Measurements from ENCODE around the gene OR8K1. TPM values are rescaled to one million over a fixed set of nuclear protein-coding genes. Genes with fewer than 3 reads are reported as not detected.

OR8K1 gene
- not detected for total RNA-seq

DNA sequence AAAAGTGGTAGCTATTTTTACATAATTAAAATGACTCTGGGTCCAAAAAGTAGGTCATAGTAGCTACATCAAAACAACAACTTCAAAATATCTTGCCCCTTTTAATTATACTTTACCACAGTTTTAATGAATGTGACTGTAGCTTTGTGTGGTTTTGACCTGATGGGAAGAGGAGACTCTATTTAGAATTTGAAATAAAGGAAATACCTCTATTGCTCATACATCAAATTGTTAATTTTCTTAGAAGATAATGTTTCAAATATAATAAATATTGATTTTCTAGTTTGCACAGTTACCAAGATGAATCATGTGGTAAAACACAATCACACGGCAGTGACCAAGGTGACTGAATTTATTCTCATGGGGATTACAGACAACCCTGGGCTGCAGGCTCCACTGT lies at the start of gene OR8K1:
Gene OR8K1, plus strand, starts transcription at position 301 of the 400 bp plus-strand sequence. Its CDS starts 0 bp downstream, at position 301.
- Mint-ChIP-seq H3K27me3 (no peaks in the 10 kb centered on the region), H3K4me1 (no peaks in the 10 kb centered on the region), H3K27ac (no peak within 1 kb of the TSS), H3K36me3 (no peaks in the 10 kb centered on the region), H3K9me3 (ENCODE audit: low read depth) (peaks cover 13% of the 10 kb centered on the region), H3K4me3 (no peak within 1 kb of the TSS)
- ATAC-seq, result no peak
- DNase-seq, result no peak
- CTCF ChIA-PET, result no interaction called here

DNA sequence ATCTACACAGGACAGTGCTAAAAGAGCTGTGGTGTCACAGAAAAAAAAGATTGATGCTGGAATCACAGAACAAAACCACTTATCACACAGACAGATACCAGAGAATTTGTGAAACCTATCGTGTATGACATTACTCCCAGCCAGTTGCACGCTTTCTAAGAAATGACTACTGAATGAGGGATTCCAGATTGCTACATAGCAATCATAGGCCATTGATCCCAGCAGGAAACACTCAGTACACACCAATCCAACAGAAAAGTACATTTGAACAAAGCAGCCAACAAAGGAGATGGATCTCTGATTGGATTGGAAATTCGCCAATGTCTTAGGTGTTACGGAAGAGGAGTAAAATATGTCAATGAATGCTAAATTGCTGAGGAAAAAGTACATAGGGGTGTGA lies 48.9 kb upstream of the OR8K1 start:
- no peak for ATAC-seq
- no peaks in the 10 kb centered on the region for H3K36me3 Mint-ChIP-seq

DNA sequence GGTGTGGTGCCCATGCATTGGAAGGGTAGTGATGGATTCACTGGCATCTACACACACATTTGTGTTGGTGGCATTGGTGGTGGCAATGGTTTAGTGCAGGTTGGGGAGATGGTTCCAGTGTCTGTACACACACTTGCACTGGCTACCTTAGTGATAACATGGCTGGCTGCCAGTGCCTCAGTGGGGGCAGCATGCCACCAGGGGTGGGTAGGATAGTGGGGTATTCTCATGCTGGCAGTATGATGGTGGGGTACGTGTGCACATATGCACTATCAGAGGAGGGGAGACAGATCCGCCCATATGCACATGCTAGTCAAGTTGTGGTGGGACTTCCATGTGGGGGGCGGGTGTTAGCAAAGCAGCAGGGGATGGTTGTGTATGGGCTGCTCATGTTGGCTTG lies 38.0 kb upstream of the OR8K1 start:
- Mint-ChIP-seq H3K9me3 (ENCODE audit: low read depth) (peaks cover 7% of the 10 kb centered on the region), H3K27me3 (no peaks in the 10 kb centered on the region), H3K36me3 (no peaks in the 10 kb centered on the region), H3K4me3 (no peak overlapping the region), H3K27ac (no peak overlapping the region), H3K4me1 (no peaks in the 10 kb centered on the region)
- DNase-seq, result no peak
- CTCF ChIA-PET, result no interaction called here
- ATAC-seq, result no peak

More for the DNA sequence above, 48.9 kb upstream of the OR8K1 start:
- no peak for DNase-seq
- Mint-ChIP-seq H3K4me3 (no peak overlapping the region), H3K27me3 (no peaks in the 10 kb centered on the region), H3K4me1 (no peaks in the 10 kb centered on the region), H3K9me3 (ENCODE audit: low read depth) (peaks cover 11% of the 10 kb centered on the region), H3K27ac (no peak overlapping the region)
- CTCF ChIA-PET, result no interaction called here

DNA sequence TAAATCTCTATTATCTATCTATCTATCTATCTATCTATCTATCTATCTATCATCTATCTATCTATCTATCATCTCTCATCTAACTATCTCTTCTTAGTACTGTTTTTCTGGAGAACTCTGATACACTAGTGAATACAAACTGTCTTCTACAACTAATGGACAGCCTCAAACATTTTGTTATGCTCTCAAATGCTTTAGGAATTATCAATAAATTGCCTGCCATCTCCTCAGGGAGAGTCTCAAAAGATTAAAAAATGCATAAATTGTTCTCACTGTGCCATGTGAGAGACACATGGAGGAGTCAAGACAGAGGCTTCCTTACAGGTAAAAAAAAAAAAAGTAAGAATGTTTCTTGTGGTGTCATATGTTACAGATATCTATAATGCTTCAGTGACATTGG lies 31.0 kb upstream of the OR8K1 start, which contains the start of gene OR8K3:
Gene OR8K3, plus strand, starts transcription at position 301 of the 400 bp plus-strand sequence. CDS start 3,163 bp downstream, outside the sequence.
- no peak within 1 kb of the TSS for H3K4me3 Mint-ChIP-seq
- ATAC-seq (no peak), DNase-seq (no peak)
- no peaks in the 10 kb centered on the region for H3K27me3 Mint-ChIP-seq
- peaks cover 10% of the 10 kb centered on the region for H3K9me3 Mint-ChIP-seq (ENCODE audit: low read depth)
- CTCF ChIA-PET, result no interaction called here
- no peak within 1 kb of the TSS for H3K27ac Mint-ChIP-seq
- no peaks in the 10 kb centered on the region for H3K36me3 Mint-ChIP-seq
- no peaks in the 10 kb centered on the region for H3K4me1 Mint-ChIP-seq

DNA sequence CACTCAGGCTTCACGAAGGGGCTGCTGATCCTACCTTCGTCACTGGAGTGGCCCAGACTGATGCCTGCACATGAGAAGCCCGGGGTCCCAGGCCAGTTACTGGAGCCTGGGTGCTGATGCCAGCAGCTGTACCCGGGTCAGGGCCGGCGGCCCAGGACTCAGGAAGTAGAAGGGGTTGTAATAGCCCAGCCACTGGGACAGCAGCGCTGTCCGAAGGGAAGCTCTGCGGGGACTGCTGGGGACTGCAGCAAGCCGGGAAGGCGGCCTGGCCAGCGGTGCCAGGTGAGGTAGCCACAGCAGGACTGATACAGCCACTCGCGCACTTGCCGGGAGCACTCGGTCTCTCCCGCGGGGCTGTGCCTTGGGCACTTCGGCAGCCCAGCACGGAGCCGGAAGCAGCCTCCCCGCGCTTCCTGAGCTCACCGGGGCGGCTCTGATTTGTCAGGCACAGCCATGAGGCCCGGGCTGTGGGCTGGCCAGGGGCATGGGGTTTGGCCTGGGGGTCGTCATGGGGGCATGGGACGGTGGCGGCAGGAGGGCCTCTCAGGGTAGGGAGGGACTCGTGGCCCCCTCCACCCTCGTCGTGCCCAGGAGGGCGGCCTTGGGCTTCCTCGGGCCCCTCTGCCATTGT lies 13.9 kb upstream of the OR8K1 start:
- DNase-seq (no peak), ATAC-seq (no peak)
- Mint-ChIP-seq H3K9me3 (ENCODE audit: low read depth) (peaks cover 4% of the 10 kb centered on the region), H3K27me3 (no peaks in the 10 kb centered on the region), H3K4me3 (no peak overlapping the region), H3K4me1 (no peaks in the 10 kb centered on the region), H3K36me3 (no peaks in the 10 kb centered on the region), H3K27ac (no peak overlapping the region)
- CTCF ChIA-PET, result no interaction called here

DNA sequence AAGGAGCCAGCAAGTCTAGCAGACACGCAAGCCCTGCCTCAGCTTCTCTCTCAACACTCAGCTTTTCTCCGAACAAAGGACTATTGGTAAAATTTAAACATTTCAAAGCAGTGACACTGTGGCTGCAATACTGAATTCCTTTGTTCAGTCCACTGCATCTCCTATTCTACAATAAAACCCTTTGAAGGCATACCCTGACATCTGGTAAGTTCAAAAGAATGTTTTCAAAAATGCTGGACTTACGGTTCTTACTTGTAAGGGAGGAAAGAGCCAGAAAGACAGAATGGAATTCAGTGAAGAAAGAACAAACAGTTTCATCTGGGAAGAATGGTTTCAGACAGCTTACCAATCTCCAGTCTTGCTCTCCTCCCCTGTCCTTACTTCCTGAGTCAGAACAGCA lies 12.7 kb upstream of the OR8K1 start:
- Mint-ChIP-seq H3K27me3 (no peaks in the 10 kb centered on the region), H3K4me1 (no peaks in the 10 kb centered on the region), H3K4me3 (no peak overlapping the region), H3K27ac (no peak overlapping the region), H3K9me3 (ENCODE audit: low read depth) (peaks cover 9% of the 10 kb centered on the region), H3K36me3 (no peaks in the 10 kb centered on the region)
- DNase-seq, result no peak
- ATAC-seq, result no peak
- CTCF ChIA-PET, result no interaction called here

DNA sequence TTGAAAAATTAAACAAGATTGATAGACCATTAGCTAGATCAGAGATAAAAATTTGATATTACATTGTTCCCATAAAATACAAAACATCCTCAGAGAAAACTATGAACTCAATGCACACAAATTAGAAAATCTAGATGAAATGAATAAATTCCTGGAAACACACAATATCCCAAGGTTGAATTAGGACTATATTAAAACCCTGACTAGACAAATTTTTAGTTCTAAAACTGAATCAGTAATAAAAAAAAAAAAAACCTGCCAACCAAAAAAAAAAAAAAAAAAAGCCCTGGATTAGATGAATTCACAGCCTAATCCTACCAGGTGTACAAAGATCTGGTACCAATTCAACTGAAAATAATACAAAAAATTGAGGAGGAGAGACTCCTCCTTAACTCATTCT lies 5.5 kb upstream of the OR8K1 start:
- Mint-ChIP-seq H3K4me3 (no peak overlapping the region), H3K27me3 (no peaks in the 10 kb centered on the region), H3K27ac (no peak overlapping the region), H3K9me3 (ENCODE audit: low read depth) (peaks cover 14% of the 10 kb centered on the region), H3K36me3 (no peaks in the 10 kb centered on the region), H3K4me1 (no peaks in the 10 kb centered on the region)
- no peak for DNase-seq
- CTCF ChIA-PET, result no interaction called here
- ATAC-seq, result no peak

DNA sequence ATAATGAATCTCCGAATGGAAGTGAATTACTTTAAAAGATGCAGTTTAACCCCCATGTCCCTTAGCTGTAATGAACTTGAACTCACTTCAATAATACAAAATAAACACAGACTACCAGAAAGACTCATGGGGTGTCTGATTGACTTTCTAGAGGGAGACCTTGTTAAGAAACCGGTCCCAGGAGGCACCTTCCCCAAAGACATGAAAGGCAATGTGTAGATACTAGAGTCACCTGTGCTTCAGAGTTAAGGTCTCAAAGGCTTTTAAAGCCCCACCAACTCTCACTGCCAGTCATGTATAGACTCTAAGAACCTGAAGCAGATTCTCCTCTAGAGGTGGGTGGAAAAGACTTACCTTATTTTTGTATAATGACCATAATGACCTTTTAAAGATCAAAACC lies 8.2 kb downstream of the OR8K1 start, which contains the start of gene OR8J1:
Gene OR8J1, plus strand, starts transcription at position 301 of the 400 bp plus-strand sequence. CDS start 5,956 bp downstream, outside the sequence.
- DNase-seq (no peak), ATAC-seq (no peak)
- Mint-ChIP-seq H3K27me3 (no peaks in the 10 kb centered on the region), H3K36me3 (no peaks in the 10 kb centered on the region), H3K9me3 (ENCODE audit: low read depth) (peaks cover 3% of the 10 kb centered on the region), H3K27ac (no peak within 1 kb of the TSS), H3K4me1 (no peaks in the 10 kb centered on the region), H3K4me3 (no peak within 1 kb of the TSS)
- CTCF ChIA-PET, result no interaction called here

DNA sequence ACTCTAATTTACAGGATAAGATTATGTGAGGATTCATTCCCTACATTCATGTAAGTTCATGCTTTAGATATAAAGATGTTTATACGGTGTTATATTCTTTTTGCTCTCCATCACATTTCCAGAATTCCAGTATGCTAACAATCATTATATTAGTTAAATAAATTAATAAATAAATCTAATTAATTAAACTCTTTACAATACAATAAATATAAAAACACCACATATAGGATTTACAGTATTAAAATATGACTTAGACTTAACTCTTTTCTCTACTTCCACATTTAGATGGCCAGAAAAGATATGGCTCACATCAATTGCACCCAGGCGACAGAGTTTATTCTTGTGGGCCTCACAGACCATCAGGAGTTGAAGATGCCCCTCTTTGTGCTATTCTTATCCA lies 29.5 kb downstream of the OR8K1 start, which contains the start of gene OR8U1:
Gene OR8U1, plus strand, starts transcription at position 301 of the 400 bp plus-strand sequence. Its CDS starts 0 bp downstream, at position 301.
- Mint-ChIP-seq H3K36me3 (no peaks in the 10 kb centered on the region), H3K27me3 (no peaks in the 10 kb centered on the region), H3K4me3 (no peak within 1 kb of the TSS), H3K27ac (no peak within 1 kb of the TSS), H3K4me1 (no peaks in the 10 kb centered on the region), H3K9me3 (ENCODE audit: low read depth) (peaks cover 10% of the 10 kb centered on the region)
- ATAC-seq (no peak), DNase-seq (no peak)
- CTCF ChIA-PET, result no interaction called here

DNA sequence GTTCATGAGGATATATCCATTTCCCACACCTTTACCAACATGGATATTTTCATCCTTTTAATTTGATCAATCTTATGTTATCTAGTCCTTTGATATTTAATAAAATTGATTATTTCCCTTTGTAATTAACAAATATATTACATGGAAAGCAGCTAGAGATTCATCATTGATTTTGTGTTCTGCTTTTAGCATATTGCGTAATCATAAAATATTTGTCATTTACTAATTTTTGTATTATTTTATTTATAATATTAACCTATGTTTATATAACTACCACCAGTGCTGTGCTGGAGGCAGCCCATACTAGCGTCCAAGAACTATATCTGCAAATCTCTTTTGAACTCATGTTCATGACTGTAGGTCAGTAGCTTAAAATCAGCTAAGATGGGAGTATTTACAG lies 34.3 kb downstream of the OR8K1 start:
- H3K4me3 Mint-ChIP-seq, result no peak overlapping the region
- H3K9me3 Mint-ChIP-seq (ENCODE audit: low read depth), result peaks cover 8% of the 10 kb centered on the region
- CTCF ChIA-PET, result no interaction called here
- DNase-seq (no peak), ATAC-seq (no peak)
- H3K36me3 Mint-ChIP-seq, result no peaks in the 10 kb centered on the region
- H3K27me3 Mint-ChIP-seq, result no peaks in the 10 kb centered on the region
- no peak overlapping the region for H3K27ac Mint-ChIP-seq
- H3K4me1 Mint-ChIP-seq, result no peaks in the 10 kb centered on the region

DNA sequence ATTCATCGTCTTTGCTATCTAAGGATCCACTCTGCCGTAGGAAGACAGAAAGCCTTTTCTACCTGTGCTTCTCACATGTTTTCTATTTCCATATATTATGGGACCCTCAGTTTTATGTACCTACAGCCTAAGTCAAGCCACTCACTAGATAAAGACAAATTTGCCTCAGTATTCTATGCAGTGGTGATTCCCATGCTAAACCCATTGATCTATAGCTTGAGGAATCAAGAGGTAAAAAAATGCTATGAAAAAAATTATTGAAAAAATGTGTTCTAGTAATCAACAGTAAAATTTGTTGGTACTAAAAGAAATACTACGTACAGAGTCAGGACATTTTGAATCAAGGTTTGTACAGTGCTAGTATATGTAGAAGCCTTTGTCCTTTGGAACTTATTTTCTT lies 48.5 kb downstream of the OR8K1 start:
- CTCF ChIA-PET, result no interaction called here
- Mint-ChIP-seq H3K27ac (no peak overlapping the region), H3K9me3 (ENCODE audit: low read depth) (peaks cover 9% of the 10 kb centered on the region), H3K4me3 (no peak overlapping the region), H3K27me3 (no peaks in the 10 kb centered on the region), H3K4me1 (no peaks in the 10 kb centered on the region), H3K36me3 (no peaks in the 10 kb centered on the region)
- ATAC-seq (no peak), DNase-seq (no peak)

DNA sequence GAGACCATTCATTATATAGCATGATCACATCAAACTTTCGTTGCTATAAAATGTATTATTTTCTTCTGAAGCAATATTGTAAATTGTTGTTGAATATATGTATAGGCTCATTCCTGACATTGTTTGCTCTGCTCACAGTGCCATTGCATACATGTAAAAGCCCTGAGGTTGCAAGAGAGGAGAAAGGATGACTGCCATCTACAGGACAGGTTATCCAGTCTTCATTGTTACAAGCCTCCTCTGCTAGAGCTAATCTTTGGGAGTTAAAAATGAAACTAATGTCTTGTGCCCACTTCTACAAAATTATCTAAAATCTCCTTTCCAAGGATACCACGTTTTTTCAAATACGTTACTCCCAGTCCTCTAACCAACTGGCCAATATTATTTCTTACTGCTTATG lies 50.2 kb downstream of the OR8K1 start:
- H3K9me3 Mint-ChIP-seq (ENCODE audit: low read depth), result peaks cover 9% of the 10 kb centered on the region
- DNase-seq, result no peak
- H3K36me3 Mint-ChIP-seq, result no peaks in the 10 kb centered on the region
- H3K27me3 Mint-ChIP-seq, result no peaks in the 10 kb centered on the region
- H3K27ac Mint-ChIP-seq, result no peak overlapping the region
- CTCF ChIA-PET, result no interaction called here
- no peaks in the 10 kb centered on the region for H3K4me1 Mint-ChIP-seq
- no peak for ATAC-seq
- H3K4me3 Mint-ChIP-seq, result no peak overlapping the region

Measured in activated CD8-positive, alpha-beta memory T cell treated with anti-CD3 and anti-CD28 coated beads, Interleukin-2, amount 10 ng/mL, durations not matched to agents 7 days and 5 days (primary cell).